ENCODE results near the gene OPRD1.
"Not testable (repeated sequence)": the region's sequence is repeated elsewhere in the genome, so short reads cannot be mapped to it uniquely, and the experiment has no call there.

The OPRD1 gene

DNA sequence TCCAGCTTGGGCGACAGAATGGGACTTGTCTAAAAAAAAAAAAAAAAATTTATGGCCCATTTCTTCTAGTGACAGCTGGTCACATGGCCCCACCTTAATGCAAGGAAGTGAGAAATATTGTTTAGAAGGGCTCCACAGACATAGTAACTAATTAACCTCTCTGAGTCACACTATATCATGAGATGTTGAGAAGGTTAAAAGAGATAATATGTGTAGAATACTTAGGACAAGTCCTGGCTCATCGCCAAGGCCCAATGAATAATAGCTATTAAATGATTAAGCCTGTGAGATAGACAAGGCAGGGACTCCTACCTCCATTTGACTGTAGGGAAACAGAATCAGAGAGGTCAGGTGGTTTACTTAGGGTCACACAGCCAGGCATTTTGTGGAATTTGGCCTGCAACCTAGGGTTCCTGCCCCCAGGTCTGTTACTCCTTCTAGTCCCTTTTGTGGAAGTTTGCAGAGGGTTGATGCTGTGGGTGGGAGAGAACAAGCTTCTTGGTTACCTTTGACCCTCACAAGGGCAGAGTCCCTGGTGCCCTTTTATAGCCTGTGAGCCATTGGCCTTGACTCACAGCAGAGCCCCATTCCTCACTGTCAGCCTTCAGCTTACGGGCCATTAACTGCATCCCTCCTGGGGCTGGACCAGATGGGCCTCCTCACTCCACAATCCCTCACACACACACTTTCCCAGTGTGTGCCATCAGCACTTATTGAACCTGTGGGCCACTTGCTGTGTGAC, 48.5 kb downstream of the OPRD1 start:
- Histone ChIP-seq H3K4me1 (ENCODE audit: control insufficient read depth in 5 of 5, insufficient read depth in 5 of 5, low read length in 5 of 5) (no peaks in the 10 kb centered on the region), H3K27ac (ENCODE audit: low read depth, low read length) (no peak overlapping the region), H3K4me3 (ENCODE audit: low read depth in 1 of 5, low read length in 5 of 5) (no peak overlapping the region), H3K27me3 (ENCODE audit: control insufficient read depth in 5 of 5, insufficient read depth in 4 of 5, low read length in 5 of 5) (peaks cover 0 to 8% (median 6%) of the 10 kb centered on the region in 5 donors), H3K36me3 (ENCODE audit: control insufficient read depth in 5 of 5, insufficient read depth in 5 of 5, low read length in 5 of 5) (no peaks in the 10 kb centered on the region), H3K9ac (ENCODE audit: low read length in 5 of 5) (no peak overlapping the region), H3K9me3 (ENCODE audit: control insufficient read depth in 5 of 5, low read length in 5 of 5) (no peaks in the 10 kb centered on the region)

DNA sequence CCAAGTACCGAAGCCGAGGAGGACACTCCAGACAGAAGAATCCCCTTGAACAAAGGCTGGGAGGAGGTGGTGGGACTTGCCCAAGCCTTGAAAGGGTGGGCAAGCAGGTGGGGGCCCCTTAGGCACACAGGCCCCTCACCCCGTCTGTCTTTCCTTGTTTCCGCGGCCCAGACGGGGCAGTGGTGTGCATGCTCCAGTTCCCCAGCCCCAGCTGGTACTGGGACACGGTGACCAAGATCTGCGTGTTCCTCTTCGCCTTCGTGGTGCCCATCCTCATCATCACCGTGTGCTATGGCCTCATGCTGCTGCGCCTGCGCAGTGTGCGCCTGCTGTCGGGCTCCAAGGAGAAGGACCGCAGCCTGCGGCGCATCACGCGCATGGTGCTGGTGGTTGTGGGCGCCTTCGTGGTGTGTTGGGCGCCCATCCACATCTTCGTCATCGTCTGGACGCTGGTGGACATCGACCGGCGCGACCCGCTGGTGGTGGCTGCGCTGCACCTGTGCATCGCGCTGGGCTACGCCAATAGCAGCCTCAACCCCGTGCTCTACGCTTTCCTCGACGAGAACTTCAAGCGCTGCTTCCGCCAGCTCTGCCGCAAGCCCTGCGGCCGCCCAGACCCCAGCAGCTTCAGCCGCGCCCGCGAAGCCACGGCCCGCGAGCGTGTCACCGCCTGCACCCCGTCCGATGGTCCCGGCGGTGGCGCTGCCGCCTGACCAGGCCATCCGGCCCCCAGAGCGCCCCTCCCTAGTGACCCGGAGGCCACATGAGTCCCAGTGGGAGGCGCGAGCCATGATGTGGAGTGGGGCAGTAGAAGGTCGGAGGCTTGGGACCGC, 50.8 kb downstream of the OPRD1 start:
- Histone ChIP-seq H3K9ac (ENCODE audit: low read length in 5 of 5) (no peak overlapping the region), H3K9me3 (ENCODE audit: control insufficient read depth in 5 of 5, low read length in 5 of 5) (no peaks in the 10 kb centered on the region), H3K27ac (ENCODE audit: low read depth, low read length) (no peak overlapping the region), H3K4me1 (ENCODE audit: control insufficient read depth in 5 of 5, insufficient read depth in 5 of 5, low read length in 5 of 5) (no peaks in the 10 kb centered on the region), H3K4me3 (ENCODE audit: low read depth in 1 of 5, low read length in 5 of 5) (no peak overlapping the region), H3K27me3 (ENCODE audit: control insufficient read depth in 5 of 5, insufficient read depth in 4 of 5, low read length in 5 of 5) (peaks cover 0 to 12% (median 6%) of the 10 kb centered on the region in 5 donors), H3K36me3 (ENCODE audit: control insufficient read depth in 5 of 5, insufficient read depth in 5 of 5, low read length in 5 of 5) (no peaks in the 10 kb centered on the region)

DNA sequence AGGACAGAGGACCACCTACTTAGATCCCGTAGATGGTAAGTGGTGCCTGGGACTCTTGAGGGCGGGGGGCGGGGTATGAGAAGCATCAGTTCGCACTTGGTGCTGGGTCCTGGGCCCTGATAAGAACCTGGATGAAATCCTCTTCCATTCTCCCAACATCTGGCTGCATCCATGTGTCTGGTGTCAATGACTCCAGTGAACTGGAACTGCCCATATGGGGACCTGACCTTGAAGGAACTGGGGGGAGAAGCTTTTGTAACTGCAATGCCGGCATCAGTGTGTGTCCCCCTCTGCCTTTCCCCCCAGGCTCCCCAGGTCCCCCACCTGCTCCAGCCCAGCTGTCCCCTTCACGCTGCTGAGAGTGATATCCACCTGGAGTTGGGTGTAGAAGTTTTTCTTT, 52.7 kb downstream of the OPRD1 start:
- H3K9ac ChIP-seq (ENCODE audit: low read length in 5 of 5), result no peak overlapping the region
- no peaks in the 10 kb centered on the region for H3K4me1 ChIP-seq (ENCODE audit: control insufficient read depth in 5 of 5, insufficient read depth in 5 of 5, low read length in 5 of 5)
- H3K4me3 ChIP-seq (ENCODE audit: low read depth in 1 of 5, low read length in 5 of 5), result no peak overlapping the region
- peaks cover 7 to 16% (median 12%) of the 10 kb centered on the region in 5 donors for H3K27me3 ChIP-seq (ENCODE audit: control insufficient read depth in 5 of 5, insufficient read depth in 4 of 5, low read length in 5 of 5)
- H3K27ac ChIP-seq (ENCODE audit: low read depth, low read length), result no peak overlapping the region
- no peaks in the 10 kb centered on the region for H3K36me3 ChIP-seq (ENCODE audit: control insufficient read depth in 5 of 5, insufficient read depth in 5 of 5, low read length in 5 of 5)
- H3K9me3 ChIP-seq (ENCODE audit: control insufficient read depth in 5 of 5, low read length in 5 of 5), result no peaks in the 10 kb centered on the region

DNA sequence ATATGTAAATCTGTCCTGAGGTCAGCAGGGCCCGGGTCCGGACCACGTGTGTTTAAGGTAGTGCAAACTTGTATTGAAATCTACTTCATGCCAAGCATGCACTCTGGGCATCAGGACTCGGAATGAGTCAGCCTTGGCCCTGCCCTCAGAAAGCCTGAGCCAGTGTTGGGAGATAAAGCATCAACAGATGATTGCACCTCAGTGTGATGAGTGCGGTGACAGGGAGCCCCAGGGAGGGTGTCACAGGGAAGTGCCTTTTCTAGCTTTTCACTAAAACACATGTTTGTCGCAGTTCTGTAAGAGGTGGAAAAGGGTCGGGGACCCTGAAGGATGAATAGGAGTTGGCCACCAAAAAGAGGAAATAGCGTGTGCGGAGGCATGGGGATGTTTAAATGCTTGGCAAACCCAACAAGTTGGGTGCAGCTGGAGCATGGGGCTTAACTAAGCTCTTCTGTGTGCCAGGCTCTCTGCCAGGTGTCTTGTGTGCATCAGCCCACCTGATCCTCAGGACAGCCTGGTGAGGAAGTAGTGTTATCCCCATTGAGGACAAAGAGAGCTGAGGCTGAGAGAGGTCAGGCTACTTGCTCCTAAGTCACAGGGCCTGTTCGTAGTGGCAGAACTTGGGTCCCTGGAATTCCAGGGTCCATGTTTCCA, 54.2 kb downstream of the OPRD1 start:
- no peaks in the 10 kb centered on the region for H3K4me1 ChIP-seq (ENCODE audit: control insufficient read depth in 5 of 5, insufficient read depth in 5 of 5, low read length in 5 of 5)
- no peaks in the 10 kb centered on the region for H3K9me3 ChIP-seq (ENCODE audit: control insufficient read depth in 5 of 5, low read length in 5 of 5)
- no peak overlapping the region for H3K9ac ChIP-seq (ENCODE audit: low read length in 5 of 5)
- no peak overlapping the region for H3K27ac ChIP-seq (ENCODE audit: low read depth, low read length)
- H3K4me3 ChIP-seq (ENCODE audit: low read depth in 1 of 5, low read length in 5 of 5), result no peak overlapping the region
- no peaks in the 10 kb centered on the region for H3K36me3 ChIP-seq (ENCODE audit: control insufficient read depth in 5 of 5, insufficient read depth in 5 of 5, low read length in 5 of 5)
- H3K27me3 ChIP-seq (ENCODE audit: control insufficient read depth in 5 of 5, insufficient read depth in 4 of 5, low read length in 5 of 5), result peaks cover 7 to 19% (median 12%) of the 10 kb centered on the region in 5 donors

DNA sequence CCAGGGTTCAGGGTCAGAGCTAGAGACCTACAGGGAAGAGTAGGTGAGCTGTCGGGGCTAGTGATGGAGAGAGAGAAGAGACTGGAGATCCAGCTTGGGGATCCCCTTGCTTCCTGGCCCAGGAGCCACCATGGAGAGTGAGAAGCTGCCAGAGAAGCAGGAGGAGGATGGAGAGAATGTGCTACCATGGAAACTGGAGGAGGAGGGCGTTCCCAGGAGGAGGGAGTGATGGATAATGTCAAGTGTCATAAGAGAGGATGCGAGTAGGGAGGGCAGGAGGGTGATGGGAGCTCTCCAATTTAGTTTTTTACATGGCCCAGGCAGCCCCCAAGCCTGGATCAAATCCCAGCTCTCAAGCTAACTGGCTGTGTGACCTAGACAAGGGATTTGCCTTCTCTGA, 55.9 kb downstream of the OPRD1 start:
- Histone ChIP-seq H3K4me1 (ENCODE audit: control insufficient read depth in 5 of 5, insufficient read depth in 5 of 5, low read length in 5 of 5) (no peaks in the 10 kb centered on the region), H3K27me3 (ENCODE audit: control insufficient read depth in 5 of 5, insufficient read depth in 4 of 5, low read length in 5 of 5) (peaks cover 7 to 22% (median 12%) of the 10 kb centered on the region in 5 donors), H3K27ac (ENCODE audit: low read depth, low read length) (no peak overlapping the region), H3K9me3 (ENCODE audit: control insufficient read depth in 5 of 5, low read length in 5 of 5) (no peaks in the 10 kb centered on the region), H3K9ac (ENCODE audit: low read length in 5 of 5) (no peak overlapping the region), H3K4me3 (ENCODE audit: low read depth in 1 of 5, low read length in 5 of 5) (no peak overlapping the region), H3K36me3 (ENCODE audit: control insufficient read depth in 5 of 5, insufficient read depth in 5 of 5, low read length in 5 of 5) (no peaks in the 10 kb centered on the region)

DNA sequence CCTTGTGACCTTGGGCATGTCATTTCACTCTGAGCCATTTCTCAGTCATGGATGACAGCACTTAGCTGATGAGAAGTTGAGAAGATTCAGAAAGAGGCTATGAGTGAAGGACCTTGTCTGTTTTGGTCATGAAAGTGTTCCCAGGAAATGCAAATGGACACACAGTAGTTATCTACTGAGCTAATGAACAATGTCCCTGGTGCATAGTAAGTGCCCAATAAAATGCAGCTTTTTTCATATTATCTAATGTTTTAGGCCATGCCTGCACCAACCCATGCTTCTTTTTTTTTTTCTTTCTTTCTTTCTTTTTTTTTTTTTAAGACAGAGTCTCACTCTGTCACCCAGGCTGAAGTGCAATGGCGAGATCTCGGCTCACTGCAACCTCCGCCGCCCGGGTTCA, 58.0 kb downstream of the OPRD1 start:
- Histone ChIP-seq H3K27me3 (ENCODE audit: control insufficient read depth in 5 of 5, insufficient read depth in 4 of 5, low read length in 5 of 5) (peaks cover 7 to 20% (median 12%) of the 10 kb centered on the region in 5 donors), H3K9me3 (ENCODE audit: control insufficient read depth in 5 of 5, low read length in 5 of 5) (no peaks in the 10 kb centered on the region), H3K4me3 (ENCODE audit: low read depth in 1 of 5, low read length in 5 of 5) (no peak overlapping the region), H3K27ac (ENCODE audit: low read depth, low read length) (no peak overlapping the region), H3K4me1 (ENCODE audit: control insufficient read depth in 5 of 5, insufficient read depth in 5 of 5, low read length in 5 of 5) (no peaks in the 10 kb centered on the region), H3K9ac (ENCODE audit: low read length in 5 of 5) (no peak overlapping the region), H3K36me3 (ENCODE audit: control insufficient read depth in 5 of 5, insufficient read depth in 5 of 5, low read length in 5 of 5) (no peaks in the 10 kb centered on the region)

DNA sequence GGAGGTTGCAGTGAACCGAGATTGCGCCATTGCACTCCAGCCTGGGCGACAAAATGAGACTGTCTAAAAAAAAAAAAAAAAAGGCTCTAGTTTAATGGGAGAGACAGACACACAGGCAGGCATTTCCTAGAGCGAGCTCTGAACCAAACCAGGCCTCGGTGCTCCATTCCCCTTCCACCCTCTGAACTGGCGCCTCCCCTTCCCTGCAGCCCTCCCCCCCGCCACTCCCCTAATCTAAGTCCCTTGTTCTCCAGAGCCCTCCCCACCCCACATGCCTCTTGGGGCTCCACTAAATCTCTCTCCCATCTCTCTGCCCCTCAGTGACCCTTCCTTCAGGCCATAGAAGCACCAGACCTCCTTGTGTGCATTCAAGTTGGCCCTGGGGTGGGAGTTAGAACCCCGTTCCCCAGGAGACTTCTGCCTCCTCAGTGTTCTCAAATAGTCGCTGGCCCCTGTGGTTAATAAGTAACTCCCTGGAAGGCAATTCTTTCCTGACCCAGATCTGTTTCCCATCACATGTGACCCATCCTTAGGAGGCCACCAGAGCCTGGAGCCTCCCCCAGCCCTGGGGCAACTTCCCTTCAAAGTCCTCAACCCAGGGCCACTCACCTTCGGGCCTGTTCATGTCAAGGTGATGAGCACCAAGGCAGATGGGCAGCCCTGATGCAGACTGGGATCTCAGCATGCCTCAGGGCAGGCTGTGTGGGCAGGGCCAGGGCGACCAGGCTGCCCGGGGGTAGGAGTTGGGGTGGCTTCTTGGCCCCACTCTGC, 59.8 kb downstream of the OPRD1 start:
- no peaks in the 10 kb centered on the region for H3K4me1 ChIP-seq (ENCODE audit: control insufficient read depth in 5 of 5, insufficient read depth in 5 of 5, low read length in 5 of 5)
- H3K27ac ChIP-seq (ENCODE audit: low read depth, low read length), result no peak overlapping the region
- H3K36me3 ChIP-seq (ENCODE audit: control insufficient read depth in 5 of 5, insufficient read depth in 5 of 5, low read length in 5 of 5), result no peaks in the 10 kb centered on the region
- no peaks in the 10 kb centered on the region for H3K9me3 ChIP-seq (ENCODE audit: control insufficient read depth in 5 of 5, low read length in 5 of 5)
- H3K9ac ChIP-seq (ENCODE audit: low read length in 5 of 5), result no peak overlapping the region
- no peak overlapping the region for H3K4me3 ChIP-seq (ENCODE audit: low read depth in 1 of 5, low read length in 5 of 5)
- H3K27me3 ChIP-seq (ENCODE audit: control insufficient read depth in 5 of 5, insufficient read depth in 4 of 5, low read length in 5 of 5), result peaks cover 6 to 16% (median 12%) of the 10 kb centered on the region in 5 donors

DNA sequence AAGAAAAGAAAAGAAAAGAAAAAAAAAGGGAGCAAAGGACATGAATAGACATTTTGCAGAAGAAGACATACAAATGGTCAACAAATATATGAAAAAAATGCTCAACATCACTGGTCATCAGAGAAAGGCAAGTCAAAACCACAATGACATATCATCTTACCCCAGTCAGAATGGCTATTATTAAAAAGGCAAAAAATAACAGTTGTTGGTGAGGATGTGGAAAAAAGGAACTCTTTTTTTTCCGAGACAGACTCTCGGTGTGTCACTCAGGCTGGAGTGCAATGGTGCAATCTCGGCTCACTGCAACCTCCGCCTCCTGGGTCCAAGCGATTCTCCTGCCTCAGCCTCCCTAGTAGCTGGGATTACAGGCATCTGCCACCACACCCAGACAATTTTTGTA, 63.2 kb downstream of the OPRD1 start:
- H3K4me3 ChIP-seq (ENCODE audit: low read depth in 1 of 5, low read length in 5 of 5); H3K9ac ChIP-seq (ENCODE audit: low read length in 5 of 5); H3K27ac ChIP-seq (ENCODE audit: low read depth, low read length); H3K9me3 ChIP-seq (ENCODE audit: control insufficient read depth in 5 of 5, low read length in 5 of 5); H3K4me1 ChIP-seq (ENCODE audit: control insufficient read depth in 5 of 5, insufficient read depth in 5 of 5, low read length in 5 of 5); H3K36me3 ChIP-seq (ENCODE audit: control insufficient read depth in 5 of 5, insufficient read depth in 5 of 5, low read length in 5 of 5): not testable (repeated sequence)
- peaks cover 0 to 11% (median 3%) of the 10 kb centered on the region in 5 donors for H3K27me3 ChIP-seq (ENCODE audit: control insufficient read depth in 5 of 5, insufficient read depth in 4 of 5, low read length in 5 of 5)

DNA sequence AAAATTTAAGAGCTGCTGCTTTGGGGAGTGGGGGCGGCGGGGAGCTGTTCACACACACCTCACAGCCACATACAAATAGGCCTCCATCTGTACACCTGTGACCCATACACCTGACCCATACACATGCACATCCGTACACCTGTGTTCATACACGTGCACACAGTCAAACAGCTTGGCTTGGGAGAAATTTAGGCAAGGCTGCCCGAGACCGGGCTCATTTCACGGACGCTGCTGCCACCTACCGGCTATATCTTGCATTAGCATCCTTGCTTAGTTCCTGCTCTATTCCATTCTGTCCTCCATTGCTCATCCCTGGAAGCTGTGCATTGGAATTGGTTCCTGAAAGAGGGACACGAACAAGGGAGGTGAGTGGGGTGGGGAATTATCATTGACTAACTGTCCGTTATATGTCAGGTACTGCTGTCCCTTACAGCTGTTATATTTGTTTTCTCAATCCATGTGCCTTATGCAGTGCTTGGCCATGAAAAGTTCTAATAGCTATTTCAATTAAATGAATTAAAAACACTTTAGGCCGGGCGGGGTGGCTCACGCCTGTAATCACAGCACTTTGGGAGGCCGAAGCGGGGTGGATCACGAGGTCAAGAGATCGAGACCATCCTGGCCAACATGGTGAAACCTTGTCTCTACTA, 65.3 kb downstream of the OPRD1 start:
- H3K27me3 ChIP-seq (ENCODE audit: control insufficient read depth in 5 of 5, insufficient read depth in 4 of 5, low read length in 5 of 5), result peaks cover 0 to 6% (median 1%) of the 10 kb centered on the region in 5 donors
- no peaks in the 10 kb centered on the region for H3K9me3 ChIP-seq (ENCODE audit: control insufficient read depth in 5 of 5, low read length in 5 of 5)
- no peak overlapping the region for H3K4me3 ChIP-seq (ENCODE audit: low read depth in 1 of 5, low read length in 5 of 5)
- H3K36me3 ChIP-seq (ENCODE audit: control insufficient read depth in 5 of 5, insufficient read depth in 5 of 5, low read length in 5 of 5), result no peaks in the 10 kb centered on the region
- H3K9ac ChIP-seq (ENCODE audit: low read length in 5 of 5), result no peak overlapping the region
- H3K27ac ChIP-seq (ENCODE audit: low read depth, low read length), result no peak overlapping the region
- H3K4me1 ChIP-seq (ENCODE audit: control insufficient read depth in 5 of 5, insufficient read depth in 5 of 5, low read length in 5 of 5), result peaks cover 0 to 5% (median 2%) of the 10 kb centered on the region in 5 donors
